Transverse colon (tissue), 4 donors: ENCODE results near the gene HOXD3. TPM values are rescaled to one million over a fixed set of nuclear protein-coding genes. Genes with fewer than 3 reads are reported as not detected.

Experiments
- DNase-seq: peaks from one replicate; pipeline ENCODE4 v3.0.0-alpha.2; 2019
- H3K27ac ChIP-seq, 4 donors: fragments of 200-600 bp; sonication (generic); 2 replicates each; pipeline ENCODE4 v1.5.1; 2016 to 2018; ENCODE audit warnings: inconsistent platforms in 4 of 4
- H3K27me3 ChIP-seq: fragments of 200-600 bp; sonication (generic); 2 replicates; pipeline ENCODE4 v1.5.1; 2017; ENCODE audit warnings: inconsistent platforms
- H3K36me3 ChIP-seq, 4 donors: fragments of 200-600 bp; sonication (generic); 2 replicates each; pipeline ENCODE4 v1.5.1; 2017 to 2019; ENCODE audit warnings: inconsistent platforms in 4 of 4
- H3K4me1 ChIP-seq, 4 donors: fragments of 200-600 bp; sonication (generic); 2 replicates each; pipeline ENCODE4 v1.5.1; 2017 to 2020; ENCODE audit warnings: inconsistent platforms in 4 of 4
- H3K4me3 ChIP-seq, 4 donors: fragments of 200-600 bp; sonication (generic); 1 replicate in 1 of 4; 2 replicates in 3 of 4; pipeline versions ENCODE4 v1.5.1 to v1.6.1; 2017 to 2019; ENCODE audit warnings: inconsistent platforms in 4 of 4
- H3K9me3 ChIP-seq, 2 donors: fragments of 200-600 bp; sonication (generic); 2 replicates each; pipeline ENCODE4 v1.5.1; 2017 to 2019; ENCODE audit warnings: inconsistent platforms in 2 of 2
- EP300 ChIP-seq: sonication (generic); formaldehyde crosslinking; IDR thresholded peaks from one replicate; pipeline ENCODE4 v1.6.1; 2017; ENCODE audit warnings: antibody characterized with exemption, low read depth
- POLR2A ChIP-seq: fragments of 450-650 bp; IDR thresholded peaks from one replicate; pipeline ENCODE4 v1.6.1; 2016; ENCODE audit warnings: antibody characterized with exemption, mild to moderate bottlenecking, moderate library complexity
- POLR2AphosphoS5 ChIP-seq, 3 donors: sonication (generic); formaldehyde crosslinking; IDR thresholded peaks; one replicate each; pipeline ENCODE4 v1.6.1; 2016; ENCODE audit warnings: antibody characterized with exemption in 3 of 3
- WGBS, 2 donors: methylation state at CpG; one replicate each; pipeline ENCODE4 v1.1.5; 2018; ENCODE audit warnings: low coverage in 1 of 2; 5-methylcytosine and 5-hydroxymethylcytosine counted together
- in situ Hi-C, 4 donors: fragments of 200-750 bp; cut with MboI; loops; one replicate each; pipeline versions ENCODE4 v1.15.0 to v1.15.1; 2017; ENCODE audit warnings: low sequenced_read_pairs in 3 of 4, low pct_ligation_motif_present in 1 of 4, low pct_unique_long_range_greater_than_20kb in 1 of 4
- intact Hi-C: fragments of 100-400 bp; cut with DNase I; formaldehyde crosslinking; loops from one replicate; pipeline ENCODE4 v1.15.1; 2023; ENCODE audit warnings: low total_unique reads
- total RNA-seq, 4 donors: library from RNA; depleted of rRNA; stranded (reverse); fragments of >200 nt; gene quantifications; one replicate each; pipeline ENCODE4 v1.1.0, GENCODE V29; 2016
- TF ChIP-seq, protein P1 (sequence below), 5 experiments: fragments of 200-600 bp in 3 of 5; fragments of 450-650 bp in 2 of 5; sonication (generic) in 3 of 5; IDR thresholded peaks; 1 replicate in 2 of 5; 2 replicates in 3 of 5; pipeline ENCODE4 v1.5.1; 2016 to 2017; ENCODE audit warnings: antibody characterized with exemption in 5 of 5, inconsistent platforms in 3 of 5, mild to moderate bottlenecking in 2 of 5, moderate library complexity in 1 of 5

The HOXD3 gene
- total RNA-seq, 4 donors from 2014 or later, result 2.0 to 15.7 (median 7.6) TPM; not detected in 1

- H3K9me3 ChIP-seq, result no peaks in the 10 kb centered on the region
- intact Hi-C loops, result no loop called here
- no peak for TF ChIP-seq POLR2AphosphoS5 (IDR thresholded peaks at IDR 0.05)
- no peak overlapping the region for H3K27ac ChIP-seq
- in situ Hi-C loops, result no loop called here
- DNase-seq, result no peak
- H3K27me3 ChIP-seq, result peaks cover 59% of the 10 kb centered on the region
- whole genome bisulfite sequencing, 2 donors, result 75 to 80% methylated on average over 8 to 11 of the region's 11 CpGs
- H3K36me3 ChIP-seq, result peaks cover 0 to 8% (median 0%) of the 10 kb centered on the region in 4 donors
- H3K4me1 ChIP-seq, result peaks cover 4 to 29% (median 17%) of the 10 kb centered on the region in 4 donors
- H3K4me3 ChIP-seq, result no peak overlapping the region
Measured at GRCh38 chr2:176154576-176155252, 2.4 kb upstream of the HOXD3 start.

- WGBS, 2 donors, result 47 to 59% methylated on average over 2 to 6 of the region's 6 CpGs
- H3K4me3 ChIP-seq, result no peak overlapping the region
- peaks cover 67% of the 10 kb centered on the region for H3K27me3 ChIP-seq
- H3K4me1 ChIP-seq, result peaks cover 4 to 37% (median 20%) of the 10 kb centered on the region in 4 donors
- DNase-seq, result no peak
- H3K36me3 ChIP-seq, result peaks cover 0 to 8% (median 0%) of the 10 kb centered on the region in 4 donors
- intact Hi-C loops (no loop called here), in situ Hi-C loops (no loop called here)
- H3K27ac ChIP-seq, result no peak overlapping the region
- H3K9me3 ChIP-seq, result no peaks in the 10 kb centered on the region
- TF ChIP-seq, protein P1, sequence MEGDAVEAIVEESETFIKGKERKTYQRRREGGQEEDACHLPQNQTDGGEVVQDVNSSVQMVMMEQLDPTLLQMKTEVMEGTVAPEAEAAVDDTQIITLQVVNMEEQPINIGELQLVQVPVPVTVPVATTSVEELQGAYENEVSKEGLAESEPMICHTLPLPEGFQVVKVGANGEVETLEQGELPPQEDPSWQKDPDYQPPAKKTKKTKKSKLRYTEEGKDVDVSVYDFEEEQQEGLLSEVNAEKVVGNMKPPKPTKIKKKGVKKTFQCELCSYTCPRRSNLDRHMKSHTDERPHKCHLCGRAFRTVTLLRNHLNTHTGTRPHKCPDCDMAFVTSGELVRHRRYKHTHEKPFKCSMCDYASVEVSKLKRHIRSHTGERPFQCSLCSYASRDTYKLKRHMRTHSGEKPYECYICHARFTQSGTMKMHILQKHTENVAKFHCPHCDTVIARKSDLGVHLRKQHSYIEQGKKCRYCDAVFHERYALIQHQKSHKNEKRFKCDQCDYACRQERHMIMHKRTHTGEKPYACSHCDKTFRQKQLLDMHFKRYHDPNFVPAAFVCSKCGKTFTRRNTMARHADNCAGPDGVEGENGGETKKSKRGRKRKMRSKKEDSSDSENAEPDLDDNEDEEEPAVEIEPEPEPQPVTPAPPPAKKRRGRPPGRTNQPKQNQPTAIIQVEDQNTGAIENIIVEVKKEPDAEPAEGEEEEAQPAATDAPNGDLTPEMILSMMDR (IDR thresholded peaks at IDR 0.05), result no peak
- TF ChIP-seq POLR2A, result no peak
- no peak for TF ChIP-seq EP300
- no peak for TF ChIP-seq POLR2AphosphoS5 (IDR thresholded peaks at IDR 0.05)
Measured at GRCh38 chr2:176155356-176156044, 1.6 kb upstream of the HOXD3 start.

DNA sequence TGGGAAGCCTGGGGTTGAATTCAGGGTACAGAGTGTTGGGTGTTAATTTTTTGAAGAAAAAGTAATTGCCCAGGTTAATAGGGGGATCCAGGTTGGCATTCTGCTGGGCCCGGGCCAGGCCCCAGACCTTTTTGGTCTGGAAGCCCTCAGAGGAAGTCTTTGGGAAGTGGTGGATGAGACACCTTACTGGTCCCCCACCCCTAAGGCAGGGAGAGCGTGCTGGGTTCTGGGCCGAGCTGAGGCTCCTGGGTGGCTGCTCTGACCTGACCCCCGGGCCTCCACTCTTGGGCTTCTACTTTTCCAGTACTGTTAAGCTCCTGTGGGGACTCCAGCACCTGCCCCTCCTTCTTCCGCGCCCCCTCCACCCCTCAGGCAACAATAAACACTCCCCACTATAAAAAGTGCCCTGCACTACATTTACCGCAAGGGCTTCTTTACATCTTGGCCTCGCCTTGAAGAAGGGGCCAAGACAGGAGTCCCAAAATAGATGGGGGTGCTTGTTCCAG is 753 bp upstream of the HOXD3 start:
- peaks cover 0 to 8% (median 0%) of the 10 kb centered on the region in 4 donors for H3K36me3 ChIP-seq
- TF ChIP-seq POLR2A (no peak), EP300 (no peak), POLR2AphosphoS5 (IDR thresholded peaks at IDR 0.05) (no peak)
- no peak for DNase-seq
- H3K27me3 ChIP-seq, result peaks cover 75% of the 10 kb centered on the region
- no peak overlapping the region for H3K4me3 ChIP-seq
- no peaks in the 10 kb centered on the region for H3K9me3 ChIP-seq
- in situ Hi-C loops, result no loop called here
- intact Hi-C loops, result no loop called here
- 49 to 60% methylated on average over 1 to 8 of the region's 8 CpGs for WGBS, 2 donors
- peak overlapping the region in 1 of 4 donors; percentile 55 for H3K27ac ChIP-seq
- peaks cover 4 to 38% (median 21%) of the 10 kb centered on the region in 4 donors for H3K4me1 ChIP-seq

GRCh38 chr2:176157499-176158185 is 535 bp downstream of the HOXD3 start:
- in situ Hi-C loops, result no loop called here
- 29 to 40% methylated on average over 15 to 43 of the region's 43 CpGs for WGBS, 2 donors
- TF ChIP-seq, protein P1 (IDR thresholded peaks at IDR 0.05), result no peak
- no peak for TF ChIP-seq POLR2A
- no peak for TF ChIP-seq POLR2AphosphoS5 (IDR thresholded peaks at IDR 0.05)
- no peak for TF ChIP-seq EP300
- Histone ChIP-seq H3K27ac (peak overlapping the region in 2 of 4 donors; percentile 55 to 65), H3K27me3 (peaks cover 82% of the 10 kb centered on the region), H3K4me3 (peak overlapping the region in 3 of 4 donors; percentile 17 to 49 (median 32)), H3K36me3 (peaks cover 0 to 7% (median 0%) of the 10 kb centered on the region in 4 donors), H3K9me3 (no peaks in the 10 kb centered on the region), H3K4me1 (peaks cover 4 to 38% (median 21%) of the 10 kb centered on the region in 4 donors)
- DNase-seq, result peak; percentile 59
- intact Hi-C loops, result no loop called here
